Stimulated activated CD8-positive, alpha-beta memory T cell treated with anti-CD3 and anti-CD28 coated beads, Interleukin-7, amount 100 ng/mL, for 1 hour (primary cell): Measurements from ENCODE around the gene SPON1.
"Not testable (repeated sequence)": the region's sequence is repeated elsewhere in the genome, so short reads cannot be mapped to it uniquely, and the experiment has no call there.

ENCODE experiments used
- DNase-seq, 2 donors: peaks; one replicate each; pipeline ENCODE4 v3.0.0-alpha.2; 2020; ENCODE audit warnings: low read depth in 2 of 2

SPON1 gene

GRCh38 chr11:13962562-13963168, at the start of gene SPON1:
TSS of gene SPON1 (plus strand) at chr11:13962723. CDS start at chr11:13962905, 182 bp downstream.
- no peak for DNase-seq

GRCh38 chr11:13917264-13917663, 45.3 kb upstream of the SPON1 start:
- DNase-seq, result no peak

- no peak for DNase-seq
Observed at GRCh38 chr11:13917904-13918303, 44.6 kb upstream of the SPON1 start.

GRCh38 chr11:13920756-13921155, 41.8 kb upstream of the SPON1 start:
- no peak for DNase-seq

GRCh38 chr11:13921545-13921944, 41.0 kb upstream of the SPON1 start:
- DNase-seq, result no peak

GRCh38 chr11:13923182-13923581, 39.3 kb upstream of the SPON1 start:
- DNase-seq, result no peak

- DNase-seq, result no peak
Observed at GRCh38 chr11:13923716-13924650, 38.5 kb upstream of the SPON1 start.

- no peak for DNase-seq
Observed at GRCh38 chr11:13924801-13925327, 37.7 kb upstream of the SPON1 start.

GRCh38 chr11:13926366-13926765, 36.2 kb upstream of the SPON1 start:
- not testable (repeated sequence) for DNase-seq

GRCh38 chr11:13926981-13927380, 35.5 kb upstream of the SPON1 start:
- DNase-seq, result no peak

GRCh38 chr11:13927481-13927880, 35.0 kb upstream of the SPON1 start:
- DNase-seq, result no peak

- no peak for DNase-seq
Observed at GRCh38 chr11:13928566-13929251, 33.8 kb upstream of the SPON1 start.

- DNase-seq, result no peak
Observed at GRCh38 chr11:13929395-13929891, 33.1 kb upstream of the SPON1 start.

- no peak for DNase-seq
Observed at GRCh38 chr11:13931356-13931755, 31.2 kb upstream of the SPON1 start.

- DNase-seq, result not testable (repeated sequence)
Observed at GRCh38 chr11:13937154-13937553, 25.4 kb upstream of the SPON1 start.

GRCh38 chr11:13938829-13939228, 23.7 kb upstream of the SPON1 start:
- not testable (repeated sequence) for DNase-seq

GRCh38 chr11:13939961-13940906, 22.3 kb upstream of the SPON1 start:
- no peak for DNase-seq

- DNase-seq, result no peak
Observed at GRCh38 chr11:13940907-13941256, 21.6 kb upstream of the SPON1 start.

- DNase-seq, result no peak
Observed at GRCh38 chr11:13941775-13942174, 20.7 kb upstream of the SPON1 start.

GRCh38 chr11:13942378-13942777, 20.1 kb upstream of the SPON1 start:
- DNase-seq, result no peak

- no peak for DNase-seq
Observed at GRCh38 chr11:13942971-13943381, 19.5 kb upstream of the SPON1 start.
